HepG2 (cell line): ENCODE measurements around the gene KDM5B. TPM values are rescaled to one million over a fixed set of nuclear protein-coding genes. Genes with fewer than 3 reads are reported as not detected.

ENCODE experiments used
- ARID4A ChIP-seq: sonication (generic); formaldehyde crosslinking; IDR thresholded peaks from 2 replicates; pipeline ENCODE4 v1.5.0; 2020; ENCODE audit warnings: mild to moderate bottlenecking, missing genetic modification reagents, borderline replicate concordance
- CSRNP1 ChIP-seq: sonication (generic); formaldehyde crosslinking; IDR thresholded peaks from 2 replicates; pipeline ENCODE4 v1.8.1; 2023; ENCODE audit warnings: mild to moderate bottlenecking, missing genetic modification reagents
- DZIP1 ChIP-seq: sonication (generic); formaldehyde crosslinking; IDR thresholded peaks from 2 replicates; pipeline ENCODE4 v1.5.0; 2020; ENCODE audit warnings: mild to moderate bottlenecking, missing genetic modification reagents
- GMEB1 ChIP-seq: sonication (generic); formaldehyde crosslinking; IDR thresholded peaks from 2 replicates; pipeline ENCODE4 v1.5.1; 2020; ENCODE audit warnings: missing genetic modification reagents, mild to moderate bottlenecking, borderline replicate concordance
- IRX3 ChIP-seq: sonication (generic); formaldehyde crosslinking; IDR thresholded peaks from 2 replicates; pipeline ENCODE4 v1.8.1; 2023; ENCODE audit warnings: mild to moderate bottlenecking, low read depth, missing genetic modification reagents, borderline replicate concordance
- MED1 ChIP-seq: sonication (generic); formaldehyde crosslinking; IDR thresholded peaks from 2 replicates; pipeline ENCODE4 v1.4.0; 2020; ENCODE audit warnings: missing genetic modification reagents
- MEF2D ChIP-seq: sonication (generic); formaldehyde crosslinking; IDR thresholded peaks from 2 replicates; pipeline ENCODE4 v1.5.1; 2020; ENCODE audit warnings: mild to moderate bottlenecking, missing genetic modification reagents
- MIER2 ChIP-seq: IDR thresholded peaks from 2 replicates; pipeline ENCODE4 v1.6.1; 2016; ENCODE audit warnings: missing biosample characterization, missing genetic modification reagents
- REL ChIP-seq: sonication (generic); formaldehyde crosslinking; conservative IDR thresholded peaks from 2 replicates; pipeline ENCODE4 v1.8.0; 2022; ENCODE audit warnings: mild to moderate bottlenecking, missing genetic modification reagents, moderate library complexity
- SP1 ChIP-seq, 2 experiments: fragments of 450-650 bp in 1 of 2; sonication (generic) in 1 of 2; formaldehyde crosslinking in 1 of 2; IDR thresholded peaks; 2 replicates each; pipeline versions ENCODE4 v1.4.0 to v1.6.1; 2016 to 2020; ENCODE audit warnings: missing genetic modification reagents in 1 of 2
- STAT6 ChIP-seq: sonication (generic); formaldehyde crosslinking; IDR thresholded peaks from 2 replicates; pipeline ENCODE4 v1.4.0; 2020; ENCODE audit warnings: missing genetic modification reagents, mild to moderate bottlenecking, borderline replicate concordance
- ZKSCAN1 ChIP-seq: fragments of 150-350 bp; IDR thresholded peaks from 2 replicates; pipeline ENCODE4 v1.6.1; 2014; ENCODE audit warnings: low read length
- ZNF704 ChIP-seq: sonication (generic); formaldehyde crosslinking; IDR thresholded peaks from 2 replicates; pipeline ENCODE4 v1.8.1; 2023; ENCODE audit warnings: mild to moderate bottlenecking, inconsistent platforms, moderate library complexity, missing genetic modification reagents, borderline replicate concordance
- ZNF768 ChIP-seq: sonication (generic); formaldehyde crosslinking; IDR thresholded peaks from 2 replicates; pipeline ENCODE4 v1.4.0; 2020; ENCODE audit warnings: missing genetic modification reagents
- polyA plus RNA-seq, 8 experiments: library from polyadenylated mRNA; depleted of rRNA in 3 of 8; stranded (reverse) in 7 of 8; unstranded in 1 of 8; fragments of >200 nt; fragmentation: Illumina TruSeq in 4 of 8; extraction: Trizol in 4 of 8; gene quantifications; 2 replicates each; pipeline versions ENCODE4 v1.2.1 to v1.2.3, GENCODE V29; 2011 to 2016; ENCODE audit warnings: low read depth in 4 of 8, missing spikeins in 1 of 8, mixed read lengths in 1 of 8; ENCODE audit not compliant: insufficient read depth in 1 of 8
- total RNA-seq, 5 experiments: library from RNA; depleted of rRNA; stranded (reverse); fragments of >200 nt; fragmentation: Illumina TruSeq; extraction: Trizol; gene quantifications; 2 replicates each; pipeline ENCODE4 v1.2.3, GENCODE V29; 2016; ENCODE audit warnings: low read depth in 1 of 5

KDM5B gene
- total and polyA plus RNA-seq, 2 of the 13 experiments (the other 11 are each of a cell fraction or from before 2014, with no cell fraction given), result 34.2 to 35.4 TPM

GRCh38 chr1:202807451-202807925, 733 bp downstream of the KDM5B start (continued):
- TF ChIP-seq ZKSCAN1, result no peak
- TF ChIP-seq REL (CRISPR knock-in tag), result no peak
- TF ChIP-seq GMEB1 (CRISPR knock-in tag), result no peak
- TF ChIP-seq CSRNP1, result peak; percentile 46; the same call in 1 of the 2 replicates
- no peak for TF ChIP-seq ZNF704 (CRISPR knock-in tag)
- no peak for TF ChIP-seq STAT6 (CRISPR knock-in tag)
- no peak for TF ChIP-seq DZIP1 (CRISPR knock-in tag)
- no peak for TF ChIP-seq SP1 (IDR thresholded peaks at IDR 0.05)
- TF ChIP-seq SP1 (CRISPR knock-in tag; IDR thresholded peaks at IDR 0.05), result no peak
- no peak for TF ChIP-seq MEF2D (CRISPR knock-in tag)
- no peak for TF ChIP-seq MIER2
- TF ChIP-seq MED1 (CRISPR knock-in tag), result peak; percentile 7; the same call in 1 of the 2 replicates
- no peak for TF ChIP-seq ZNF768 (CRISPR knock-in tag)
- no peak for TF ChIP-seq IRX3 (CRISPR knock-in tag)
- no peak for TF ChIP-seq ARID4A (CRISPR knock-in tag)
